Osteoblast (primary cell): ENCODE measurements around the gene COA7. TPM values are rescaled to one million over a fixed set of nuclear protein-coding genes. Genes with fewer than 3 reads are reported as not detected.

Experiments
- DNase-seq: peaks from one replicate; pipeline ENCODE4 v3.0.0; 2011; ENCODE audit warnings: low spot score, mixed read lengths; ENCODE audit not compliant: insufficient read length; ENCODE audit errors: missing footprints
- H2AFZ ChIP-seq: 2 replicates; pipeline ENCODE4 v1.6.0; 2011; ENCODE audit warnings: mild to moderate bottlenecking, low read length
- H3K27ac ChIP-seq: 2 replicates; pipeline ENCODE4 v1.5.1; 2011; ENCODE audit warnings: mild to moderate bottlenecking, low read depth, low read length, moderate library complexity
- H3K27me3 ChIP-seq: 2 replicates; pipeline ENCODE4 v1.6.0; 2012; ENCODE audit warnings: mild to moderate bottlenecking, control low read depth, inconsistent platforms, low read length, moderate library complexity; ENCODE audit not compliant: insufficient read depth
- H3K36me3 ChIP-seq: 2 replicates; pipeline ENCODE4 v1.5.1; 2011; ENCODE audit warnings: mild to moderate bottlenecking, low read length, control low read depth, moderate library complexity; ENCODE audit not compliant: insufficient read depth
- H3K4me1 ChIP-seq: 2 replicates; pipeline ENCODE4 v1.5.1; 2011; ENCODE audit warnings: mild to moderate bottlenecking, low read length, control low read depth, moderate library complexity; ENCODE audit not compliant: insufficient read depth
- H3K4me2 ChIP-seq: 2 replicates; pipeline ENCODE4 v1.6.0; 2011; ENCODE audit warnings: mild to moderate bottlenecking, low read length; ENCODE audit not compliant: insufficient read depth
- H3K4me3 ChIP-seq: fragments of 200-600 bp; sonication (generic); 3 replicates; pipeline ENCODE4 v1.5.1; 2012; ENCODE audit warnings: mild to moderate bottlenecking, low read length, inconsistent platforms; ENCODE audit not compliant: insufficient read depth
- H3K79me2 ChIP-seq: 2 replicates; pipeline ENCODE4 v1.6.0; 2012; ENCODE audit warnings: mild to moderate bottlenecking, low read length, control low read depth, inconsistent platforms; ENCODE audit not compliant: insufficient read depth
- H3K9me3 ChIP-seq: 2 replicates; pipeline ENCODE4 v1.5.1; 2011; ENCODE audit warnings: low read depth, low read length, control low read depth
- H4K20me1 ChIP-seq: 2 replicates; pipeline ENCODE4 v1.6.0; 2012; ENCODE audit warnings: mild to moderate bottlenecking, low read length, control low read depth; ENCODE audit not compliant: insufficient read depth
- total RNA-seq: library from RNA; depleted of rRNA; stranded (reverse); fragments of >200 nt; gene quantifications from 2 replicates; pipeline ENCODE4 v1.2.3, GENCODE V29; 2012
- TF ChIP-seq, protein P1 (sequence below): IDR thresholded peaks from 2 replicates; pipeline ENCODE4 v1.5.1; 2011; ENCODE audit warnings: mild to moderate bottlenecking, low read depth, low read length, moderate library complexity; ENCODE audit errors: extremely low read depth

Gene COA7
- total RNA-seq, 1 donor = 14.8 TPM

DNA sequence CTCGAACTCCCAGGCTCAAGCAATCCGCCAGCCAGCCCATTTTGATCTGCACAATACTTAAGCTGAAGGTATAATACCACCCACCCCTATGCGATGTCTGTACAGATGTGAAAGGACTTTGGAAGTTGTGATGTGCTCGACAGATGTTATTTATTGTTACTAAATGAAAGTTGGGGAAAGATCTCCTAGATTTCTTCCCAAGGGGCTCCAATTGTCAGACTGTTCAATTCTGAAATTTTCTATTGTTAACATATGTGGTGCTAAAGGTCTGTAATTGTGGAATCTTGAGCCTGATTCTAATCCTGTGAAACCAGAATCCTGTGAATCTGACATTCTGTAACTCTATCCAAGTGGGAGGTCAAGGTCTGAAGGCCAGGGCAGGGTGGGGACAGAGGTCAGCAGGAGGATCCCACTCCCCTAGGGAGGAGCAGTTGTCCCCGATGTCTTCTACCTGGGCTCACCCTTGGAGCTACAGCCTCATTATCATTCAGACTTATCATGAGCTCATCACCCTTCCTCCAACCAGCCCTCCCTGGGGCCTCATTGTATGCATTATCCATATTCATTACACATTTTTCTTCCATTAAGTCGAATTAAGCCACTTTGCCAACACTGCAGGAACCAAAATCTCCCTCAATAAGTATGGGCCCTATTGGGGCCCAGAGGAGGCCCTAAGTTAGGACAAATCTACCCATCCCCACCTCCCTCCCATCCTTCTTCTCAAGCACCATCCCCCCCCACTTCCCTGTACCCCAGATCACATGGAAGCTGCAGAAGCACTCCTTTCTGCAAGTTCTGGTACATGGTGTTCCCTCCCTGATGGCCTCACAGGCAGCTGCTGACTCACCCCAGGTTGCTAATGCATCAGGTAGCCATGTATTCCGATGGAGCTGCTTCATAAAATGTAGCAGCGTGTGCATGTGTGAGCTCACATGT is 32.9 kb downstream of the COA7 start:
- Histone ChIP-seq H3K4me3 (no peak overlapping the region), H3K9me3 (no peaks in the 10 kb centered on the region), H3K4me1 (peaks cover 29% of the 10 kb centered on the region), H3K4me2 (no peak overlapping the region), H2AFZ (no peak overlapping the region), H3K27me3 (no peaks in the 10 kb centered on the region), H4K20me1 (no peaks in the 10 kb centered on the region), H3K79me2 (no peaks in the 10 kb centered on the region), H3K27ac (no peak overlapping the region), H3K36me3 (no peaks in the 10 kb centered on the region)
- TF ChIP-seq, protein P1, sequence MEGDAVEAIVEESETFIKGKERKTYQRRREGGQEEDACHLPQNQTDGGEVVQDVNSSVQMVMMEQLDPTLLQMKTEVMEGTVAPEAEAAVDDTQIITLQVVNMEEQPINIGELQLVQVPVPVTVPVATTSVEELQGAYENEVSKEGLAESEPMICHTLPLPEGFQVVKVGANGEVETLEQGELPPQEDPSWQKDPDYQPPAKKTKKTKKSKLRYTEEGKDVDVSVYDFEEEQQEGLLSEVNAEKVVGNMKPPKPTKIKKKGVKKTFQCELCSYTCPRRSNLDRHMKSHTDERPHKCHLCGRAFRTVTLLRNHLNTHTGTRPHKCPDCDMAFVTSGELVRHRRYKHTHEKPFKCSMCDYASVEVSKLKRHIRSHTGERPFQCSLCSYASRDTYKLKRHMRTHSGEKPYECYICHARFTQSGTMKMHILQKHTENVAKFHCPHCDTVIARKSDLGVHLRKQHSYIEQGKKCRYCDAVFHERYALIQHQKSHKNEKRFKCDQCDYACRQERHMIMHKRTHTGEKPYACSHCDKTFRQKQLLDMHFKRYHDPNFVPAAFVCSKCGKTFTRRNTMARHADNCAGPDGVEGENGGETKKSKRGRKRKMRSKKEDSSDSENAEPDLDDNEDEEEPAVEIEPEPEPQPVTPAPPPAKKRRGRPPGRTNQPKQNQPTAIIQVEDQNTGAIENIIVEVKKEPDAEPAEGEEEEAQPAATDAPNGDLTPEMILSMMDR = no peak
- DNase-seq = no peak

DNA sequence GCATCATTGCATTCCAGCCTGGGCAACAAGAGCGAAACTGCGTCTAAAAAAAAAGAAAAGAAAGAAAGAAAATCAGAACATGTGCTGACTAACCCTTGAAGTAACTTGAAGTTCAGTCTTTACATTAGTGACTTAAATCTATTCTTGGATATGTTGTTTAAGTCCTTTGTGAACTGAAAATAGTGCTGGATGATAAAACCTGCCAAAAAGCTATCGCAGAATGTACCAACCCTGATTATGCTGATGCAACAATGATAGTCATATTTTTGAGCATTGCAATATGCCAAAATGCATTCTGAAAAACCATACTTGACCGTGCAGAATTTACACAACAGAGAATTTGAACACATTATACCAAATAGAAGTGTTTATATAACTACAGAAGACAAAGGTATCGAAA is 34.4 kb downstream of the COA7 start:
- H3K27ac ChIP-seq = no peak overlapping the region
- TF ChIP-seq, protein P1 = no peak
- H3K79me2 ChIP-seq = no peaks in the 10 kb centered on the region
- H4K20me1 ChIP-seq = no peaks in the 10 kb centered on the region
- H3K4me1 ChIP-seq = peaks cover 13% of the 10 kb centered on the region
- H3K4me2 ChIP-seq = no peak overlapping the region
- H3K36me3 ChIP-seq = no peaks in the 10 kb centered on the region
- no peaks in the 10 kb centered on the region for H3K9me3 ChIP-seq
- peaks cover 6% of the 10 kb centered on the region for H3K27me3 ChIP-seq
- no peak overlapping the region for H3K4me3 ChIP-seq
- DNase-seq = no peak
- H2AFZ ChIP-seq = no peak overlapping the region

- DNase-seq = peak; percentile 82
- H3K27ac ChIP-seq = no peak overlapping the region
- no peaks in the 10 kb centered on the region for H3K36me3 ChIP-seq
- H3K27me3 ChIP-seq = peaks cover 6% of the 10 kb centered on the region
- no peaks in the 10 kb centered on the region for H4K20me1 ChIP-seq
- TF ChIP-seq, protein P1 = no peak
- no peaks in the 10 kb centered on the region for H3K9me3 ChIP-seq
- peak overlapping the region; percentile 26 for H2AFZ ChIP-seq
- peak overlapping the region; percentile 9 for H3K4me3 ChIP-seq
- no peaks in the 10 kb centered on the region for H3K79me2 ChIP-seq
- H3K4me1 ChIP-seq = peaks cover 5% of the 10 kb centered on the region
- peak overlapping the region; percentile 56 for H3K4me2 ChIP-seq
These were observed 35.4 kb downstream of the COA7 start for GRCh38 chr1:52662645-52663313.

- H3K4me1 ChIP-seq = peaks cover 5% of the 10 kb centered on the region
- H3K36me3 ChIP-seq = no peaks in the 10 kb centered on the region
- H4K20me1 ChIP-seq = no peaks in the 10 kb centered on the region
- H3K27me3 ChIP-seq = peaks cover 6% of the 10 kb centered on the region
- H3K27ac ChIP-seq = no peak overlapping the region
- H2AFZ ChIP-seq = no peak overlapping the region
- no peaks in the 10 kb centered on the region for H3K79me2 ChIP-seq
- TF ChIP-seq, protein P1 = no peak
- H3K4me3 ChIP-seq = no peak overlapping the region
- no peak for DNase-seq
- no peak overlapping the region for H3K4me2 ChIP-seq
- no peaks in the 10 kb centered on the region for H3K9me3 ChIP-seq
These were observed 37.3 kb downstream of the COA7 start for GRCh38 chr1:52660807-52661206.
